ENCODE measurements around the gene CAMTA2.

DNA sequence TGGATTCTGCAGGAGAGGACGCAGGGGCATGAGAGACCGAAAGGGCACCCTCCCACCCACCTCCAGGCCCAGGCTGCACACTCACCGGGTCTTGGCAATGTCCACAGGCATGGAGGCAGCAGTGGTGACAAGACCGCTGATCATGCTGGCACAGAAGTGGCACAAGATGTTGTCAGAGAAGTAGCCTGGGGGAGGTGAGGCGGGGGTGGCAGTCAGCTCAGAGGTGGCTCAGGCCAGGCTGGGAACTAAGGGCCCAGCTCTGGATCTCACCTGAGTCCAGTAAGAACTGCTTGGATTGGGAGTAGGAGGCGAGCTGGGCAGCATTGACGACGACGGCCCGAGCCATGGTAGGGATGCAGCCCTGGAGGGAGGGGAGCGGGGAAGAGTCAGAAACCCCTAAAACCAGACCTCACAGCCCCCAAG is 49.4 kb downstream of the CAMTA2 start:
- TF ChIP-seq, protein P1, sequence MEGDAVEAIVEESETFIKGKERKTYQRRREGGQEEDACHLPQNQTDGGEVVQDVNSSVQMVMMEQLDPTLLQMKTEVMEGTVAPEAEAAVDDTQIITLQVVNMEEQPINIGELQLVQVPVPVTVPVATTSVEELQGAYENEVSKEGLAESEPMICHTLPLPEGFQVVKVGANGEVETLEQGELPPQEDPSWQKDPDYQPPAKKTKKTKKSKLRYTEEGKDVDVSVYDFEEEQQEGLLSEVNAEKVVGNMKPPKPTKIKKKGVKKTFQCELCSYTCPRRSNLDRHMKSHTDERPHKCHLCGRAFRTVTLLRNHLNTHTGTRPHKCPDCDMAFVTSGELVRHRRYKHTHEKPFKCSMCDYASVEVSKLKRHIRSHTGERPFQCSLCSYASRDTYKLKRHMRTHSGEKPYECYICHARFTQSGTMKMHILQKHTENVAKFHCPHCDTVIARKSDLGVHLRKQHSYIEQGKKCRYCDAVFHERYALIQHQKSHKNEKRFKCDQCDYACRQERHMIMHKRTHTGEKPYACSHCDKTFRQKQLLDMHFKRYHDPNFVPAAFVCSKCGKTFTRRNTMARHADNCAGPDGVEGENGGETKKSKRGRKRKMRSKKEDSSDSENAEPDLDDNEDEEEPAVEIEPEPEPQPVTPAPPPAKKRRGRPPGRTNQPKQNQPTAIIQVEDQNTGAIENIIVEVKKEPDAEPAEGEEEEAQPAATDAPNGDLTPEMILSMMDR (conservative IDR thresholded peaks at IDR 0.05), result no peak
- TF ChIP-seq EZH2 (IDR thresholded peaks at IDR 0.05; ENCODE audit: low read depth), result no peak
